NT2/D1 (cell line): ENCODE measurements around the gene ADAMTS6.

Experiments
- DNase-seq: peaks from one replicate; pipeline ENCODE4 v3.0.0-alpha.2; 2011; ENCODE audit warnings: low read depth, low spot score
- H3K27me3 ChIP-seq: 2 replicates; pipeline ENCODE4 v1.6.0; 2011; ENCODE audit warnings: mild to moderate bottlenecking; ENCODE audit not compliant: insufficient read length, insufficient read depth
- H3K36me3 ChIP-seq: 2 replicates; pipeline ENCODE4 v1.6.1; 2011; ENCODE audit warnings: mild to moderate bottlenecking, low read length, mixed read lengths; ENCODE audit not compliant: insufficient read depth, insufficient read length
- H3K4me1 ChIP-seq: 2 replicates; pipeline ENCODE4 v1.5.1; 2011; ENCODE audit not compliant: insufficient read depth, insufficient read length
- H3K4me3 ChIP-seq: 2 replicates; pipeline ENCODE4 v1.5.1; 2011; ENCODE audit warnings: low read depth; ENCODE audit not compliant: insufficient read length
- H3K9ac ChIP-seq: 2 replicates; pipeline ENCODE4 v1.6.0; 2011; ENCODE audit warnings: low read depth; ENCODE audit not compliant: insufficient read length
- H3K9me3 ChIP-seq: 2 replicates; pipeline ENCODE4 v1.5.1; 2011; ENCODE audit warnings: mild to moderate bottlenecking, low read length; ENCODE audit not compliant: insufficient read depth
- SUZ12 ChIP-seq: IDR thresholded peaks from 2 replicates; pipeline ENCODE4 v1.6.1; 2011; ENCODE audit not compliant: insufficient read length, insufficient read depth; ENCODE audit errors: extremely low read depth
- YY1 ChIP-seq: IDR thresholded peaks from 2 replicates; pipeline ENCODE4 v1.6.1; 2011; ENCODE audit not compliant: insufficient read length, insufficient read depth
- ZNF274 ChIP-seq: IDR thresholded peaks from 2 replicates; pipeline ENCODE4 v1.6.1; 2011; ENCODE audit warnings: mild to moderate bottlenecking, low read depth, low read length

The ADAMTS6 gene

DNA sequence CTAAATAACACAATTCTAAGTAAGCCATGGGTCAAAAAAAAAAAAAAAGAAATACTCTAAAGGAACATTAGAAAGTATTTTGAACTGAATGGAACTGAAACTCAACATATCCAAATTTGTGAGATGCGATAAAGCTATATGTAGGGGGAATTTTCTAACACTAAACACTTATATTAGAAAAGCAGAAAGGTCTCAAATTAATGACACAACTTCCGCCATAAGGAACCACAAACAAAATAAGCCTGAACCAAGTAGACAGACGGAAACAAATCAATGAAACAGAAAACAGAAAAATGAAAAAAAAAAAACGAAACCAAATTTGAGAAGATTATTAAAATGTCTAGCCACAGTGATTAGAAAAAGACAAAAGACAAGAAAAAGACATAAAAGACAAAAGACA is 39.9 kb downstream of the ADAMTS6 start:
- H3K9ac ChIP-seq = no peak overlapping the region
- no peak for DNase-seq
- H3K4me3 ChIP-seq = no peak overlapping the region
- H3K9me3 ChIP-seq = no peaks in the 10 kb centered on the region
- H3K27me3 ChIP-seq = no peaks in the 10 kb centered on the region
- TF ChIP-seq ZNF274 = no peak
- no peak for TF ChIP-seq SUZ12
- TF ChIP-seq YY1 = no peak
- H3K4me1 ChIP-seq = no peaks in the 10 kb centered on the region
- no peaks in the 10 kb centered on the region for H3K36me3 ChIP-seq

GRCh38 chr5:65440456-65440855 is 41.3 kb downstream of the ADAMTS6 start:
- TF ChIP-seq ZNF274 = no peak
- no peak for TF ChIP-seq SUZ12
- TF ChIP-seq YY1 = no peak
- H3K9ac ChIP-seq = no peak overlapping the region
- no peaks in the 10 kb centered on the region for H3K4me1 ChIP-seq
- no peaks in the 10 kb centered on the region for H3K36me3 ChIP-seq
- H3K4me3 ChIP-seq = no peak overlapping the region
- H3K27me3 ChIP-seq = no peaks in the 10 kb centered on the region
- no peaks in the 10 kb centered on the region for H3K9me3 ChIP-seq
- no peak for DNase-seq

- Histone ChIP-seq H3K4me1 (no peaks in the 10 kb centered on the region), H3K4me3 (no peak overlapping the region), H3K27me3 (no peaks in the 10 kb centered on the region), H3K9ac (no peak overlapping the region), H3K36me3 (no peaks in the 10 kb centered on the region), H3K9me3 (no peaks in the 10 kb centered on the region)
- TF ChIP-seq SUZ12 (no peak), ZNF274 (no peak), YY1 (no peak)
- no peak for DNase-seq
Measured at GRCh38 chr5:65434122-65434521, 47.6 kb downstream of the ADAMTS6 start.

GRCh38 chr5:65426656-65427055 is 55.1 kb downstream of the ADAMTS6 start:
- Histone ChIP-seq H3K9me3 (no peaks in the 10 kb centered on the region), H3K27me3 (no peaks in the 10 kb centered on the region), H3K4me3 (no peak overlapping the region), H3K9ac (no peak overlapping the region), H3K4me1 (no peaks in the 10 kb centered on the region), H3K36me3 (no peaks in the 10 kb centered on the region)
- TF ChIP-seq ZNF274 = no peak
- no peak for TF ChIP-seq YY1
- TF ChIP-seq SUZ12 = no peak
- DNase-seq = no peak

- no peak for DNase-seq
- Histone ChIP-seq H3K4me3 (no peak overlapping the region), H3K4me1 (no peaks in the 10 kb centered on the region), H3K36me3 (no peaks in the 10 kb centered on the region), H3K9ac (no peak overlapping the region), H3K27me3 (no peaks in the 10 kb centered on the region), H3K9me3 (no peaks in the 10 kb centered on the region)
- TF ChIP-seq YY1 = no peak
- TF ChIP-seq SUZ12 = no peak
- no peak for TF ChIP-seq ZNF274
Measured at GRCh38 chr5:65423623-65424022, 58.1 kb downstream of the ADAMTS6 start.

DNA sequence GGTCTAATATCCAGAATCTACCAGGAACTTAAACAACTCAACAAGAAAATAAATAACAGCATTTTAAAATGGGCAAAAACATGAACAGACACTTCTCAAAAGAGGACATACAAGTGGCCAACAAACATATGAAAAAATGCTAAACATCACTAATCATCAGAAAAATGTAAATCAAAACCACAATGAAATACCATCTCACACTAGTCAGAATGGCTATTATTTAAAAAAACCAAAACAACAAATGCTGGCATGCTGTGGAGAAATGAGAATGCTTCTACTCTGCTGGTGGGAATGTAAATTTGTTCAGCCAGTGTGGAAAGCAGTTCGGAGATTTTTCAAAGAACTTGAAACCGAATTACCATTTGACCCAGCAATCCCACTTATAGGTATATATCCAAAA is 63.1 kb downstream of the ADAMTS6 start:
- H3K9ac ChIP-seq = no peak overlapping the region
- no peaks in the 10 kb centered on the region for H3K27me3 ChIP-seq
- no peak overlapping the region for H3K4me3 ChIP-seq
- TF ChIP-seq YY1 = no peak
- TF ChIP-seq SUZ12 = no peak
- TF ChIP-seq ZNF274 = no peak
- no peaks in the 10 kb centered on the region for H3K4me1 ChIP-seq
- DNase-seq = no peak
- H3K9me3 ChIP-seq = no peaks in the 10 kb centered on the region
- H3K36me3 ChIP-seq = no peaks in the 10 kb centered on the region

- no peak for DNase-seq
- H3K4me1 ChIP-seq = no peaks in the 10 kb centered on the region
- no peaks in the 10 kb centered on the region for H3K9me3 ChIP-seq
- no peaks in the 10 kb centered on the region for H3K36me3 ChIP-seq
- H3K4me3 ChIP-seq = no peak overlapping the region
- TF ChIP-seq YY1 = no peak
- TF ChIP-seq SUZ12 = no peak
- TF ChIP-seq ZNF274 = no peak
- H3K27me3 ChIP-seq = no peaks in the 10 kb centered on the region
- H3K9ac ChIP-seq = no peak overlapping the region
Measured at GRCh38 chr5:65413822-65414221, 67.9 kb downstream of the ADAMTS6 start.

DNA sequence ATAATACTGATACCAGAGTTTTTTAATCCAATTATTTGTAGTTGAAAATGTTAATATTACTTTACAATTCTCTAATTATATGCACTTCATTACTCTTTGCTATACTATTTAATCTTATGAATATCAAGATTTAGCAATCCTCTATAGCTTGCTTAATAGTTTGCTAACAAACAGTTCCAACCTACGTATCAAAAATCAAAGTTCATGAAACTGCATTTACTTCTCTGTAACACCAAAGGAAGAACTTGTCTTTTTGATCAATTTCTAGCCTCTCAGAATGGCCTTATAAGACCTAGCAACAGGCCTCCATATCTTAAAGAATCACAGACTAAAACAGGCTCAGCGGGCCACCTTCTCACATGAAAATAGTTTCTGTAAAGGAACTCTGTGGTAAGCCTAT is 68.9 kb downstream of the ADAMTS6 start:
- Histone ChIP-seq H3K9ac (no peak overlapping the region), H3K4me1 (no peaks in the 10 kb centered on the region), H3K9me3 (no peaks in the 10 kb centered on the region), H3K27me3 (no peaks in the 10 kb centered on the region), H3K36me3 (no peaks in the 10 kb centered on the region), H3K4me3 (no peak overlapping the region)
- TF ChIP-seq ZNF274 (no peak), YY1 (no peak), SUZ12 (no peak)
- DNase-seq = no peak
